K562 (cell line): ENCODE data around the gene FBXL13. TPM values are rescaled to one million over a fixed set of nuclear protein-coding genes. Genes with fewer than 3 reads are reported as not detected.

Experiments used
- ATAC-seq: fragments of 200-7000 bp; cut with Tn5 transposase; 3 replicates; pipeline ENCODE4 v1.9.1; 2020; ENCODE audit warnings: moderate library complexity
- BruUV-seq: library from RNA; stranded (reverse); fragments of 400-500 nt; replicated peaks from 2 replicates; lab custom pipeline; 2021; lab: Mats Ljungman, UMichigan
- CTCF ChIA-PET: fragments of 300-600 bp; formaldehyde crosslinking; extraction: SDS; loops from one replicate; lab custom pipeline; 2021; ENCODE audit warnings: low intra/inter-chr PET ratio; lab: Yijun Ruan, JAX
- POLR2A ChIA-PET: fragments of 300-600, 350-650 bp; sonication (Branson Sonifier 250); formaldehyde crosslinking; extraction: SDS; loops from one replicate; lab custom pipeline; 2021; ENCODE audit warnings: antibody characterized with exemption, inconsistent platforms; lab: Yijun Ruan, JAX
- DNase-seq, 4 experiments: peaks; one replicate each; pipeline versions ENCODE4 v3.0.0 to v3.0.0-alpha.2; 2011 to 2018; ENCODE audit warnings: low spot score in 3 of 4, mixed read lengths in 3 of 4; ENCODE audit errors: extremely low read depth in 1 of 4
- FAIRE-seq: peaks from 2 replicates; lab custom pipeline; 2011; peaks lifted over from hg19 to GRCh38; lab: Jason Lieb, UNC
- H2AFZ ChIP-seq: 2 replicates; pipeline ENCODE4 v1.6.0; 2011; ENCODE audit warnings: low read depth, low read length, control low read depth, inconsistent platforms
- H3K27ac ChIP-seq: fragments of 200-600 bp; 3 replicates; pipeline ENCODE4 v1.8.0; 2011; ENCODE audit warnings: low read depth, mild to moderate bottlenecking, control low read depth, inconsistent platforms, low read length, moderate library complexity, mixed read lengths; ENCODE audit errors: extremely low read depth
- H3K27me3 ChIP-seq, 2 experiments: fragments of 300-600 bp in 1 of 2; 2 replicates in 1 of 2; 3 replicates in 1 of 2; pipeline versions ENCODE4 v1.6.0 to v1.8.0; 2011; ENCODE audit warnings: inconsistent platforms in 2 of 2, low read length in 2 of 2, mild to moderate bottlenecking in 1 of 2, mixed read lengths in 1 of 2, moderate library complexity in 1 of 2; ENCODE audit not compliant: control insufficient read depth in 2 of 2, insufficient read depth in 2 of 2
- H3K36me3 ChIP-seq: fragments of 300-600 bp; 3 replicates; pipeline ENCODE4 v1.8.0; 2011; ENCODE audit warnings: mild to moderate bottlenecking, low read length, inconsistent platforms; ENCODE audit not compliant: control insufficient read depth, insufficient read depth
- H3K4me1 ChIP-seq, 2 experiments: fragments of 200-600 bp in 1 of 2; replicated peaks in 1 of 2; 2 replicates in 1 of 2; 3 replicates in 1 of 2; pipeline versions ENCODE4 v1.5.1 to v1.8.0; 2011; ENCODE audit warnings: inconsistent platforms in 2 of 2, low read length in 2 of 2, mild to moderate bottlenecking in 1 of 2, mixed read lengths in 1 of 2, moderate library complexity in 1 of 2; ENCODE audit not compliant: control insufficient read depth in 2 of 2, insufficient read depth in 2 of 2
- H3K4me2 ChIP-seq: 2 replicates; pipeline ENCODE4 v1.6.1; 2011; ENCODE audit warnings: low read length, control low read depth, inconsistent platforms, mixed read lengths; ENCODE audit not compliant: insufficient read depth
- H3K4me3 ChIP-seq: fragments of 200-600 bp; sonication (generic), shearing (Covaris generic); 2 replicates; pipeline ENCODE4 v1.5.1; 2016; ENCODE audit warnings: control low read depth, inconsistent platforms
- H3K79me2 ChIP-seq: fragments of 200-600 bp; 3 replicates; pipeline ENCODE4 v1.8.0; 2011; ENCODE audit warnings: low read length, inconsistent platforms; ENCODE audit not compliant: control insufficient read depth, insufficient read depth
- H3K9ac ChIP-seq, 2 experiments: 2 replicates each; pipeline versions ENCODE4 v1.6.0 to v1.6.1; 2011; ENCODE audit warnings: low read depth in 2 of 2, low read length in 2 of 2, control low read depth in 1 of 2, inconsistent platforms in 1 of 2, mild to moderate bottlenecking in 1 of 2, mixed read lengths in 1 of 2; ENCODE audit not compliant: insufficient read depth in 1 of 2
- H3K9me1 ChIP-seq: one replicate; pipeline ENCODE4 v1.6.0; 2011; ENCODE audit warnings: inconsistent platforms, mild to moderate bottlenecking, low read length, moderate library complexity; ENCODE audit not compliant: control insufficient read depth, insufficient read depth
- H3K9me3 ChIP-seq: replicated peaks from 2 replicates; pipeline ENCODE4 v1.5.1; 2011; ENCODE audit warnings: low read depth, low read length, inconsistent platforms; ENCODE audit not compliant: control insufficient read depth, insufficient read depth
- H4K20me1 ChIP-seq: replicated peaks from 2 replicates; pipeline ENCODE4 v1.6.1; 2011; ENCODE audit warnings: low read length, inconsistent platforms, mixed read lengths; ENCODE audit not compliant: control insufficient read depth, insufficient read depth
- CCAR2 ChIP-seq: fragments of 200-400 bp; formaldehyde crosslinking; IDR thresholded peaks from 2 replicates; pipeline ENCODE4 v1.6.1; 2017; ENCODE audit warnings: mild to moderate bottlenecking, low read depth, low read length
- CCNT2 ChIP-seq: IDR thresholded peaks from 2 replicates; pipeline ENCODE4 v1.6.1; 2011; ENCODE audit warnings: borderline replicate concordance, low read depth, mild to moderate bottlenecking, moderate library complexity, mixed read lengths, low read length; ENCODE audit not compliant: insufficient read length; ENCODE audit errors: extremely low read depth
- CEBPG ChIP-seq, 3 experiments: fragments of 200-800 bp in 1 of 3; sonication (Bioruptor generic) in 1 of 3; sonication (generic) in 1 of 3; formaldehyde crosslinking in 1 of 3; IDR thresholded peaks in 2 of 3; conservative IDR thresholded peaks in 1 of 3; 2 replicates each; pipeline versions ENCODE4 v1.6.1 to v1.8.0; 2016 to 2022; ENCODE audit warnings: missing compliant biosample characterization in 2 of 3, missing genetic modification characterization in 2 of 3, mild to moderate bottlenecking in 1 of 3, missing genetic modification reagents in 1 of 3
- FOS ChIP-seq: IDR thresholded peaks from 3 replicates; pipeline ENCODE4 v1.6.1; 2011; ENCODE audit not compliant: insufficient read length; ENCODE audit errors: extremely low read depth
- PHB2 ChIP-seq: fragments of 450-650 bp; IDR thresholded peaks from 2 replicates; pipeline ENCODE4 v1.6.1; 2017; ENCODE audit warnings: low read depth
- SMAD3 ChIP-seq: fragments of 450-650 bp; formaldehyde crosslinking; conservative IDR thresholded peaks from 2 replicates; pipeline ENCODE4 v1.4.0; 2020; ENCODE audit warnings: mild to moderate bottlenecking
- TEAD1 ChIP-seq, 2 experiments: fragments of 450-650 bp in 1 of 2; sonication (generic) in 1 of 2; formaldehyde crosslinking; IDR thresholded peaks; 2 replicates each; pipeline versions ENCODE4 v1.4.0 to v1.8.0; 2020 to 2022; ENCODE audit warnings: mild to moderate bottlenecking in 2 of 2, missing genetic modification reagents in 1 of 2
- ZFX ChIP-seq: sonication (generic); formaldehyde crosslinking; IDR thresholded peaks from 2 replicates; pipeline ENCODE4 v1.8.0; 2022; ENCODE audit warnings: mild to moderate bottlenecking, missing genetic modification reagents, moderate library complexity
- ZNF175 ChIP-seq: fragments of 200-800 bp; sonication (Bioruptor generic); IDR thresholded peaks from 2 replicates; pipeline ENCODE4 v1.6.1; 2016; ENCODE audit warnings: low read depth, mild to moderate bottlenecking, missing genetic modification characterization, missing compliant biosample characterization
- ZNF318 ChIP-seq, 2 experiments: fragments of 450-650 bp; IDR thresholded peaks; 2 replicates each; pipeline ENCODE4 v1.6.1; 2016; ENCODE audit warnings: mild to moderate bottlenecking in 2 of 2, borderline replicate concordance in 1 of 2, low read depth in 1 of 2, moderate library complexity in 1 of 2
- ZNF655 ChIP-seq: fragments of 250-450 bp; sonication (Bioruptor Pico); IDR thresholded peaks from 2 replicates; pipeline ENCODE4 v1.5.0; 2021
- WGBS: fragments of 100-300 bp; shearing (Covaris generic); methylation state at CpG from one replicate; pipeline ENCODE4 v1.1.6; 2016; ENCODE audit warnings: low coverage, mixed read lengths; ENCODE audit not compliant: insufficient coverage; ENCODE audit errors: missing lambda C conversion rate; 5-methylcytosine and 5-hydroxymethylcytosine counted together
- in situ Hi-C: fragments of 300-500 bp; cut with MboI; formaldehyde crosslinking; loops from 4 replicates; pipeline ENCODE4 v1.15.0; 2018; ENCODE audit warnings: inconsistent platforms, mixed read lengths
- intact Hi-C: fragments of 100-400 bp; cut with micrococcal nuclease; formaldehyde crosslinking; loops from 2 replicates; pipeline ENCODE4 v1.14.2; 2022
- polyA plus RNA-seq, 8 experiments: library from polyadenylated mRNA; depleted of rRNA in 4 of 8; stranded (reverse) in 5 of 8; unstranded in 3 of 8; fragments of >200 nt; fragmentation: Nextera tagmentation in 2 of 8; fragmentation: Illumina TruSeq in 1 of 8; extraction: Ambion mirVana in 2 of 8; extraction: Trizol in 1 of 8; gene quantifications; 2 replicates each; pipeline versions ENCODE4 v1.2.1 to v1.2.3, GENCODE V29; 2011 to 2014; ENCODE audit warnings: inconsistent platforms in 1 of 8, missing spikeins in 1 of 8
- total RNA-seq, 7 experiments: library from RNA; depleted of rRNA in 6 of 7; stranded (reverse); fragments of >200 nt in 6 of 7; fragmentation: Illumina TruSeq in 2 of 7; extraction: Trizol in 2 of 7; gene quantifications; 2 replicates each; pipeline versions ENCODE4 v1.2.1 to v1.2.3, GENCODE V29; 2011 to 2021; ENCODE audit warnings: low replicate concordance in 1 of 7

Gene FBXL13
- total and polyA plus RNA-seq, 9 of the 15 experiments (the other 6 are each of a cell fraction or from before 2014, with no cell fraction given), result 16.3 to 55.0 (median 25.4) TPM

GRCh38 chr7:102875700-102876295 lies 198.8 kb downstream of the FBXL13 start:
- peak; percentile 80 for FAIRE-seq
- Histone ChIP-seq H4K20me1 (no peaks in the 10 kb centered on the region), H3K27me3 (no peaks in the 10 kb centered on the region), H3K4me3 (no peak overlapping the region), H3K79me2 (no peaks in the 10 kb centered on the region), H3K9me3 (no peaks in the 10 kb centered on the region), H3K4me1 (peaks cover 0 to 6% of the 10 kb centered on the region in 2 experiments; a peak in 1 of 5 replicates), H3K36me3 (peaks cover 76% of the 10 kb centered on the region), H3K9me1 (no peaks in the 10 kb centered on the region), H3K27ac (peak overlapping the region; percentile 43; the same call in 1 of the 3 replicates), H3K4me2 (no peak overlapping the region), H3K9ac (no peak overlapping the region), H2AFZ (no peak overlapping the region)
- CTCF ChIA-PET, result no interaction called here
- intact Hi-C loops, result no loop called here
- peak; percentile 82 for ATAC-seq
- in situ Hi-C loops, result no loop called here
- 65% methylated on average over 3 of the region's 3 CpGs for WGBS
- BruUV-seq, result no TSS peak
- POLR2A ChIA-PET, result interaction anchor here (0.6 to 1.3 kb wide), 2 partner anchors 8 to 13 kb away, joined by 3 to 4 read pairs; no protein-coding TSS in a partner anchor
- peak; percentile 27 to 65 (median 44) for DNase-seq
- peak; percentile 60 for TF ChIP-seq FOS
- no peak for TF ChIP-seq CCNT2
- no peak for TF ChIP-seq PHB2
- TF ChIP-seq CEBPG (CRISPR knock-in tag; IDR thresholded peaks at IDR 0.05), result no peak
- peak in 1 of 2 experiments; percentile 64; a peak in 2 of 4 replicates for TF ChIP-seq CEBPG (tag; conservative IDR thresholded peaks at IDR 0.05 in 1 of 2, IDR thresholded peaks at IDR 0.05 in 1 of 2)
- no peak for TF ChIP-seq ZFX (CRISPR knock-in tag)
- peak in 1 of 2 experiments; percentile 68; a peak in 1 of 4 replicates for TF ChIP-seq TEAD1 (CRISPR knock-in tag; IDR thresholded peaks at IDR 0.05)
- TF ChIP-seq ZNF175 (CRISPR knock-in tag), result peak; percentile 35; the same call in 1 of the 2 replicates
- TF ChIP-seq CCAR2, result no peak
- no peak for TF ChIP-seq SMAD3
- TF ChIP-seq ZNF655 (CRISPR knock-in tag), result no peak
- no peak; a peak in 1 of 4 replicates for TF ChIP-seq ZNF318 (IDR thresholded peaks at IDR 0.05; ENCODE audit: borderline replicate concordance in 1 of 2, low read depth in 1 of 2)
